Effector CD4-positive, alpha-beta T cell (primary cell): ENCODE data around the gene TMEM50A.
"Not testable (repeated sequence)": the region's sequence is repeated elsewhere in the genome, so short reads cannot be mapped to it uniquely, and the experiment has no call there.

ENCODE experiments used
- DNase-seq: peaks from one replicate; pipeline ENCODE4 v3.0.0-alpha.2; 2020

TMEM50A gene

GRCh38 chr1:25336922-25337354 is 1.2 kb upstream of the TMEM50A start:
- DNase-seq: not testable (repeated sequence)

GRCh38 chr1:25337483-25338187 is 499 bp upstream of the TMEM50A start:
- DNase-seq: peak; percentile 20

- no peak for DNase-seq
Measured at GRCh38 chr1:25338986-25339385, 852 bp downstream of the TMEM50A start.

- DNase-seq: no peak
Measured at GRCh38 chr1:25341746-25342145, 3.6 kb downstream of the TMEM50A start.

- DNase-seq: no peak
Measured at GRCh38 chr1:25342846-25343245, 4.7 kb downstream of the TMEM50A start.

- no peak for DNase-seq
Measured at GRCh38 chr1:25343872-25344271, 5.7 kb downstream of the TMEM50A start.

GRCh38 chr1:25347556-25347955 is 9.4 kb downstream of the TMEM50A start:
- no peak for DNase-seq

- DNase-seq: no peak
Measured at GRCh38 chr1:25349606-25350005, 11.5 kb downstream of the TMEM50A start.

GRCh38 chr1:25355841-25356395 is 17.8 kb downstream of the TMEM50A start:
- no peak for DNase-seq

GRCh38 chr1:25356441-25356840 is 18.3 kb downstream of the TMEM50A start:
- no peak for DNase-seq

GRCh38 chr1:25356848-25357247 is 18.7 kb downstream of the TMEM50A start:
- DNase-seq: no peak

GRCh38 chr1:25360596-25361581 is 22.8 kb downstream of the TMEM50A start:
- DNase-seq: no peak

- no peak for DNase-seq
Measured at GRCh38 chr1:25361901-25362300, 23.8 kb downstream of the TMEM50A start.

GRCh38 chr1:25362634-25363559 is 24.8 kb downstream of the TMEM50A start:
- DNase-seq: not testable (repeated sequence)

- DNase-seq: no peak
Measured at GRCh38 chr1:25369241-25369640, 31.1 kb downstream of the TMEM50A start.

- DNase-seq: not testable (repeated sequence)
Measured at GRCh38 chr1:25369691-25370271, 31.6 kb downstream of the TMEM50A start.

- not testable (repeated sequence) for DNase-seq
Measured at GRCh38 chr1:25371757-25372156, 33.6 kb downstream of the TMEM50A start.

- not testable (repeated sequence) for DNase-seq
Measured at GRCh38 chr1:25378367-25378766, 40.2 kb downstream of the TMEM50A start.

GRCh38 chr1:25382543-25382942 is 44.4 kb downstream of the TMEM50A start:
- not testable (repeated sequence) for DNase-seq

- DNase-seq: not testable (repeated sequence)
Measured at GRCh38 chr1:25383090-25383489, 45.0 kb downstream of the TMEM50A start.

GRCh38 chr1:25383875-25384274 is 45.7 kb downstream of the TMEM50A start:
- DNase-seq: not testable (repeated sequence)

GRCh38 chr1:25387096-25387495 is 49.0 kb downstream of the TMEM50A start:
- DNase-seq: not testable (repeated sequence)
